C4-2B (cell line): ENCODE data around the gene OR8B2.

Experiments
- ZFX ChIP-seq: fragments of 450-650 bp; IDR thresholded peaks from 2 replicates; pipeline ENCODE4 v1.6.1; 2017
- TF ChIP-seq, protein P1 (sequence below): fragments of 450-650 bp; conservative IDR thresholded peaks from 2 replicates; pipeline ENCODE4 v1.5.1; 2017; ENCODE audit warnings: mild to moderate bottlenecking

DNA sequence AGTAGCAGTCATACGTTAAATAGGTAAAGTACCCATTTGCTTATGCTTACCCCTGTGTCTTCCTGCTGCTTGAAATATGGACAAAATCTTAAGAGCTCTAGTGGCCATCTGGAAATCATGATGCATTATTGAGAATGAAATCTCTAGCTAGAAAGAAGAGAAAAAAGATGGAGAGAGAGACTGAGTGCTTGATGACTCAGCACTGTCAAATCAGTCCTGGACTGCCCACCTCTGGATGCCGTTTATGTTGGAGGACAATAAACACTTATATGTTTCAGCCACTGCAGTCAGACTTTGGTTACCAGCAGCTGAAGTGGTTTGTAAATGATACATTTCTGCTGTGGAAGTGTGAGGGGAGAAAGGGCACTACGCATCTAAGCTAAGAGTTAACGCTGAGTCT, 36.7 kb upstream of the OR8B2 start:
- TF ChIP-seq, protein P1, sequence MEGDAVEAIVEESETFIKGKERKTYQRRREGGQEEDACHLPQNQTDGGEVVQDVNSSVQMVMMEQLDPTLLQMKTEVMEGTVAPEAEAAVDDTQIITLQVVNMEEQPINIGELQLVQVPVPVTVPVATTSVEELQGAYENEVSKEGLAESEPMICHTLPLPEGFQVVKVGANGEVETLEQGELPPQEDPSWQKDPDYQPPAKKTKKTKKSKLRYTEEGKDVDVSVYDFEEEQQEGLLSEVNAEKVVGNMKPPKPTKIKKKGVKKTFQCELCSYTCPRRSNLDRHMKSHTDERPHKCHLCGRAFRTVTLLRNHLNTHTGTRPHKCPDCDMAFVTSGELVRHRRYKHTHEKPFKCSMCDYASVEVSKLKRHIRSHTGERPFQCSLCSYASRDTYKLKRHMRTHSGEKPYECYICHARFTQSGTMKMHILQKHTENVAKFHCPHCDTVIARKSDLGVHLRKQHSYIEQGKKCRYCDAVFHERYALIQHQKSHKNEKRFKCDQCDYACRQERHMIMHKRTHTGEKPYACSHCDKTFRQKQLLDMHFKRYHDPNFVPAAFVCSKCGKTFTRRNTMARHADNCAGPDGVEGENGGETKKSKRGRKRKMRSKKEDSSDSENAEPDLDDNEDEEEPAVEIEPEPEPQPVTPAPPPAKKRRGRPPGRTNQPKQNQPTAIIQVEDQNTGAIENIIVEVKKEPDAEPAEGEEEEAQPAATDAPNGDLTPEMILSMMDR = no peak
- no peak for TF ChIP-seq ZFX
